ENCODE measurements around the gene CACNA1E.
"Not testable (repeated sequence)": the region's sequence is repeated elsewhere in the genome, so short reads cannot be mapped to it uniquely, and the experiment has no call there.

Gene CACNA1E

GRCh38 chr1:181821701-181822100 lies 338.4 kb downstream of the CACNA1E start:
- DNase-seq, result no peak

- not testable (repeated sequence) for DNase-seq
Observed at GRCh38 chr1:181832173-181832880, 349.0 kb downstream of the CACNA1E start.

DNA sequence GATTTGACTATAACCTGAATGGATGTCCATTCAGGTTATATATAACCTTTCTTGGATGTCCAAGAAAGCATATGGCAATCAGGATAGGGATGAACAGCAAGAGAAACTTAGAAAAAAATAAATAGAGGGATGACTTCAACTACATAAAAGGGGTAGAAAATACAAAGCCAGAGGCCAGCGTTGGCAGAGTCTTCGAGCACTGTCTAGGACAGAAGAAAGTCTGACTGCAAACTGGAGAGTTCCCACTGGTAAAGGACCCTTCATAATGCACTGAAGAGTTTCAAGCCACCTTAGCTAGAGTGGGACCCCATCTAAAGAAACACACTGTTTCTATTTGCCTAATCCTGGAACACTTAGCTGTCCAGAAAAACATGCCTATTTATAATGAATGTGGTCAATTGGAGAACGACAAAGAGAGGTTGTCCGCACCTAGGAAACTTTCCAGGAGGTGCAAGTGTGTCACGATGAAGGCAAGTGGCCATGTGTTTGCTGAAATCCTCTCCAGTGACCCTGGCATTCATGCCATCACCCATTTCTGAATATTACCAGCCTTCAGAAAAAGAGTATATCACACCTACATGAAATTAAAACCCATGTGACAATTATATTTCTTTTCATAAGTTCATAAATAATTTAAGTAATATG lies 362.8 kb downstream of the CACNA1E start:
- no peak for DNase-seq

GRCh38 chr1:181846681-181847080 lies 363.4 kb downstream of the CACNA1E start:
- no peak for DNase-seq

DNA sequence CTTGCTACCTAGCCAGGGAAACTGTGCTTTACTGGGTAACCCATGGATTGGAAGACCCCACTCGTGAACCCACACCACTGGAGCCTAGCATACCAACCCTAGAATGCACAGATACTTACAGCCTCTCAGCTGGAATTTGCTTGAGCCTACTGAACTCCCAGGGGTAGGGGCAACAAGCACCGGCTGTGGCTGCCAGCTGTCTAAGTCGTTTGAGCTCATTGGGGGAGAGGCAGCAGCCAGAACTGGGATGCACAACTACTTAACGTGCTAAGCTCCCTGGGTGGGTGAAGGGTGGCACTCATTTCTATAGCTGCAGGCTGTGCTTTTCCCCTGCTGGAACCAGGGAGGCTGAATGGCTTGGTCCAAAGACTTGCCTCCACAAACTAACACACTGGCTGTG lies 365.8 kb downstream of the CACNA1E start:
- no peak for DNase-seq

DNA sequence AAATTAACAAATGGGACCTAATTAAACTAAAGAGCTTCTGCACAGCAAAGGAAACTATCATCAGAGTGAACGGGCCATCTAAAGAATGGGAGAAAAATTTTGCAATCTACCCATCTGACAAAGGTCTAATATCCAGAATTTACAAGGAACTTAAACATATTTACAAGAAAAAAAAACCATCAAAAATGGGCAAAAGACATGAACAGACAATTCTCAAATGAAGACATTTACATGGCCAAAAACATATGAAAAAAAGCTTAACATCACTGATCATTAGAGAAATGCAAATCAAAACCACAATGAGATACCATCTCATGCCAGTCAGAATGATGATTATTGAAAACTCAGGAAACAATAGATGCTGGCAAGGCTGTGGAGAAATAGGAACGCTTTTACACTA lies 370.9 kb downstream of the CACNA1E start:
- DNase-seq, result not testable (repeated sequence)

DNA sequence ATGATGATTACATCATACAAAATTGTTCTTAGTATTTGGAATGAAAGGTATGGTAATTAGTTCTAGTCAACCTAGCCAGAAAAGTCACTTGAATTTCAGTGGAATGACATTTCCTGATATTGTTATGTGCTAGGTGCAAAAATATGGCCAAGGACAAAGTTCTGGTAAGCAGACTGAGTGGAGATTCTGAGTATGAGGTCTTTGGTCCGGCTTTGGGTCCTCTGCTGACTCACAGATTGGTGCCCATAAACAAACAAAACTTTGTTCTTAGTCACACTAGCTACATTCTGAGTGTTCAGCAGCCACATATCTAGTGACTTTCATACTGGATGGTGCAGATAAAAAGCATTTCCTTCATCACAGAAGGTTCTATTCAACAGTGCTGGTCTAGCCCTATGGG lies 372.1 kb downstream of the CACNA1E start:
- no peak for DNase-seq

All from CD4-positive, alpha-beta T cell treated with Interleukin-6 for 4 hours (primary cell).